DMS53 treated with DMSO at 0.1 percent for 48 hours (cell line): ENCODE measurements around the gene MRPS15.

Source experiments
- DNase-seq: peaks from one replicate; lab custom pipeline; 2025; ENCODE audit not compliant: unreplicated experiment; lab: John Stamatoyannopoulos, UW

Gene MRPS15

DNA sequence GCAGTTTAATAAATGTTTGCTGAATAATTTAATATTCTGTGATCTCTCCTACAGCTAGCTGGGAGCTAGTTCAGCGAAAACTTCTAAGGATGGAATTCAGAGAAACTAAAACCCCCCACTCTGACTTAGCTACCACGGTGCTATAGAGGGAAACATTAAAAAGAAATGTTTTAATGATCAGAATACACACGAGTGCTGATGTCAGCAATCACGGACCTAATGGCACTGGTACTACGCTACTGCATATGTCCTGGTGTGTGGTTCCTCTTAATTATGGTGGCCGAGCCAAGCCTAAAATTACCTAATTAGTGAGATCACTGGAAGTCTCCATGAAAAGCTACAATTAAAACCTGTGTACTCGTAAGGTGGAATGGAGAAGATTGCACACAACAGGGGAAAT is 42.5 kb downstream of the MRPS15 start:
- DNase-seq: no peak

DNA sequence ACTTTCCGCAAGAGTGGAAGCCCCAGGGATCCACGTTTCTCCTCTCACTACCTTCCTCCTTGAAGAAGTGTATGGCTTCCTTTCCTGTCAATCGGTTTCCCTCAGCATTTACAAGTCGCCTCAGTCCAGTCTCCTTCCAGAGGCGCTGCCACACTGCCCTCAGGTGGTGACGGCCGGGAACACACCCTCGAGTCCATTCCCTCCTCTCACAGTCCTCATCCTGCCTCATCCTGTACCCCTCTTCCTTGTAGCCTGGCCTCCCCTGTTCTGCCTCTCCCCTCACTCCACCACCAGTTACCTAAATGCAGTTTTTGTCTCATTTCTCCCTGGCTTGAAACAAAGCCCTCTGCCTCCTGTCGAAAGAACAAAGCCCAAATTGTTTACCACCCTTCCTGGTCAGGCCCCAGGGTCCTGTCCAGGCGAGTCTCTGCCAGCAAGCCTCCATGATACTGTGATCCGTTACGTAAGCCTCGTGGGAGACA is 43.3 kb downstream of the MRPS15 start:
- peak; percentile 66 for DNase-seq

DNA sequence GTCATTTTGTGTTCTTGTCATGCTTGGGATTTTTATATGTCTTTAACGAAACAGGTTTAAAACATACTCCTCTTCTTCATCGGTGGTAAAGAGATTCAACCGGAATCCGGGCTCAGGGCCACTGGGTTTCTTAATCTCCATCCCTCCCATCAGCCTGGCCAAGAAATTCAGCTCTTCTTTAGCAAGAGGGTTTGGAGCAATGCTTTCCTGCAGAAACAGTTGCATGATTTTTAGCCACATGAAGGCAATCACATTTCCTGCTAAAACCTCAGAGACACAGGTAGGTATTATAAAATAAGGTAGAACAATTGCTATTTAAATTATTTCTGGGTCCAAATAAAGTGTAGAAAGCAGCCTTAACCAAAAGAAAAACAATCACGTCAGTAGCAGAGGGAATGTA is 43.8 kb downstream of the MRPS15 start:
- DNase-seq: no peak

DNA sequence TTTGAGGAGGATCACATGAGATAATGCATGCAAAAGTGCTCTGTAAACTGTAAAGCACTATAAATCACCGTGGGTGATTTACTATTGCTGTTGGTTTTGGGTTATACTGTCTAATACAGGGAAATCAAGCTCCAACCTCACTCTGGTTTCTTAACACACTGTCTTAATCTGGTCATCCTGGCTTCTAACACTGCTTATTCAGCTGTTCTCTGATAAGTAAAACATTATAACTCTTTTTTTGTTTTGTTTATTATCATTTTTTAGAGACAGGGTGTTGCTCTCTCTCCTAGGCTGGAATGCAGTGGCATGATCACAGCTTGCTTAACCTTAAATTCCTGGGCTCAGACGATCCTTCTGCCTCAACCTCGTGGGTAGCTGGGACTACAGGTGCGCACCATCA is 44.6 kb downstream of the MRPS15 start:
- DNase-seq: no peak

DNA sequence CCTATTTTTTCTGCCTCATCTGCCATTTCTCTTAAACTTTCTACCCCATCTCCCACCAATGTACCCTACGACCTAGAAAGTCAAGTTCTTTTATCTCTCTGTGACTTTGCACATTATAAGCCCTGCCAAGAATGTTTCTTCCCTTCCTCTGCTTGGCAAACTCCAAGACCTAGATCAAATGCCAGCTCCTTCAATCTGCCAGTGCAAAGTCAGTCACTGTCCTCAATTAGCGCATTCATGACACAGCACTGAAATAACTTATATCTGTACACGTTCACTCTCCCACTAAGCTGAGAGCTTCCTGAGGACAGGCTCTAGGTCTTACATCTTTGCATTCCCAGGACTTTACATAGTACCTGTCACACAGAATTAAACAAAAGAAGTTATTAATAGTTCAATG is 45.0 kb downstream of the MRPS15 start:
- DNase-seq: peak; percentile 26

DNA sequence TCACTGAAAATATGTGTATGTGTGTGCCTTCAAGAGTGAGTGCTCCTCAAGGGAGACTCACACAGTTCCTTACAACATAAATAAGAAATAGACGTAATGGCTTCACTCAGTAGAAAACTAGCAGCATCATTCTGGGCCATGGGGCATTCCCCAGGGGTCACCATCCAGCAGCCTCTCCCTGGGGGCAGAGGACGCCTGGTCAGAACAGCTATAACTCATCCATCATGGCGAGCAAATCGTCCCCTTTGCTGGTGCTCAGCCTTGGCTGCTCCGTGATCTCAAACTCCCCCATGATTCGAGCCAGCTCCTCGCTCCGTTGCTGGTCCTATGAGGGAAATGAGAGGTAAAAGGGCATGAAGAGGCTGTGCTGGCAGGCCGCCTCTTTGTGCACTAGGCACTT is 46.3 kb downstream of the MRPS15 start:
- no peak for DNase-seq

DNA sequence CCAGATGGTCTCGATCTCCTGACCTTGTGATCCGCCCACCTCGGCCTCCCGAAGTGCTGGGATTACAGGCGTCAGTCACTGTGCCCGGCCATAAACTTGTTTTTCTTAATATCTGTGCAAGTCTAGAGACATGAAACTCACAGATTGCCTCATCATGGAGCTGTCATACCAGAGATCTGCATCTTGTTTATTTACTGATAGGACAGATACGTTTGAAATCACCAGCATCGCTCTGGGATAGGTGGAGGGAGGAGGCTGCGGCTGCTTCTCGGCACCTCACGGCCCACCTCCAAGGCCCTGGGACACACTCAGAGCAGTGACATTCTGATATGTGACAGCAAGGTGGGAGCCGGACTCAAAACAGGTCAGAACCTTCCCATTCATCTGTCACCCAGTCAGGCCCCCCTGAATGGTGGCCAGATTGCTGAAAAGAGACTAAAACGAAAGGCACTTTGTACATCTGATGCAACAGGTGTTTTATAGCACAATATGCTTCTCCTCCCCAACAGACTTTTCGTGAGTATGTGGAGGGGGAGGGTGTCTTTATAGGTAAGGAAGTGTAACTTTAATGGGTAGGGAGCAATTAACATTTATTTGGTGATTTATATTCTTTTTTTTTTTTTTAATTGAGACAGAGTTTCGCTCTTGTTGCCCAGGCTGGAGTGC is 48.4 kb downstream of the MRPS15 start:
- DNase-seq: no peak

DNA sequence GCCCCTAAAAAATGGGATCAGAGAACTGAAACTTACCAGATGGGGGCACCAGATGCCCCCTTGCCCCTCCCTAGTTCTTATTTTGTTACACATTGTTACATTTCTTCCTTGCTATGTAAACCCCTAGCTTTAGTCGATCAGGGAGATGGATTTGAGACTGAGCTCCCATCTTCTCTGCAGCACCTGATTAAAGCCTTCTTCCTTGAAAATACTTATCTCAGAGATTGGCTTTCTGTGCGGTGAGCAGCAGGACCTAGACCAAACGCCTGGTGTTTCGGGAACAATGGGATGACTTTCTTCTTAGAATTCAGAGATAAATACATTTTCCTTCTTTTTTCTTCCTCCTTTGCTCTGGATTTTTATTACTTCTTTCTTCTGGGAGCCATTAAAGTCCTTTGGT is 49.8 kb downstream of the MRPS15 start:
- no peak for DNase-seq

DNA sequence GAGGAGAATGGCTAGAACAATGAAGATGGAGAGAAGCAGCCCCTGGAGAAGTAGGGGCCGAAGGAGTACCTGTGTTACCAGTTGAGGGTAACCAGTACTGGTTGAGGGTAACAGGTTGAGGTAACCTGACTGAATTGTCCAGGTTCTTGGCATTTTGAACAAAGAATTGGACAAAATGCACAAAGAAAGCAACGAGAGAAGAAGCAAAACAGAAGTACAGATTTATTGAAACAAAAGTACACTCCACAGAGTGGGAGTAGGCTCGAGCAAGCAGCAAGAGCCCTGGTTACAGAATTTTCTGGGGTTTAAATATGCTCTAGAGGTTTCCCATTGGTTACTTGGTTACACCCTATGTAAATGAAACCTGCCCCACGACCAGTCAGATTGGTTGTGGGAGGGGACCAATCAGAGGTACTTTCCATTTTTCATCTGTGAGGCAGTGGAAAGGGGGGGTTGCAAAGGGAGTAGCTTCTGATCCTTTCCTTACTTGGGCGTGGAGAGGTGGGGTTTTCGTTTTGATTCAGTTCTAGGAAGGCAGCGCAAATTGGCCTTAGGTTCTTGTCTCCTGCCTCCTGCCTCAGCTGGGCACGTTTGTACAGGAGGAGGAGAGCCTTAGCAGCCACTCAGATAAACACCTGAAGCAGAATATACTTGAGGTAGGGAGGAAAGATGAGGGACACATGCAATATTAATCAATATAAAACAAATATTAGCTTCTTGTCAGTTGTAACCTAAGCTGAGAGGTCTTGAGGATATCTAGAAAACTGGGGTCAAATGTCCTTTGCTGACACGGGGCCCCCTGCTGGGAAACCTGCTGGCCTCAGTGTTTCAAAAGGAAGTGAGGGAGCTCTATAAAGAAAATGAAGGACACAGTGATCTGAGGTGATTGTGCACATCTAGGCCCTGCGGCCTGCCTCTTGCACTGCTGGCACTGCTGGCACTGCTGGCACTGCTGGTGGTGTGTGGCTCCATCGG is 52.2 kb downstream of the MRPS15 start:
- no peak for DNase-seq

DNA sequence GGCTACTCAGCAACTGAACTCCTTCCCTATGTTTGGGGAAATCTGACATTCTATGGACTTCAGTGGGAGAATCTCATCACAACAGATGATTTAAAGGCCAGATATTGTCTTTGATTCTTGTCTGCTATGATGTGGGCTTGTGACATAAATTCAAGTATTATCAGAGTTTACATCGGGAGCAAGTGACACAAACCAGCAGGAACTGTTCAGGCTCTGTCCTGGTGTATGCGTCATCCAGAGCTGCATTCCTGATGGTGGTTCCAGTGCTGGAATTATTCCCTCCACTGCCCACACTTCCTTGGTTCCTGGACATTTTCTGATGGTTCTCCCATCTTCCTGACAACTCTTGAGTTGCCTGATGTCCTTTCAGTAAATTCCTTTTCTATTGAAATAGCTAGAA is 55.7 kb downstream of the MRPS15 start:
- DNase-seq: no peak

DNA sequence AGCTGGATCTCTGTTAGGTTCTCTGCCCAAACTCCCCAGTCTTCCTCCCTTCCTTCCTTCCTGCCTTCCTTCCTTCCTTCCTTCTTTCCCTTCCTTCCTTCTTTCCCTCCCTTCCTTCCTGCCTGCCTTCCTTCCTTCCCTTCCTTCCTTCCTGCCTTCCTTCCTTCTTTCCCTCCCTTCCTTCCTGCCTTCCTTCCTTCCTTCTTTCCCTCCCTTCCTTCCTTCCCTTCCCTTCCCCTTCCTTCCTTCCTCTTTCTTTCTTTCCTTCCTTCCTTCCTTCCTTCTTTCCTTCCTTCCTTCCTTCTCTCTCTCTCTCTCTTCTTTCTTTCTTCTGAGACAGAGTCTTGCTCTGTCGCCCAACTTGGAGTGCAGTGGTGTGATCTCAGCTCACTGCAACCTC is 57.7 kb downstream of the MRPS15 start:
- DNase-seq: no peak
